Activated CD8-positive, alpha-beta memory T cell treated with anti-CD3 and anti-CD28 coated beads, Interleukin-2, amount 50 U/mL, for 1 hour (primary cell): ENCODE results near the gene ANXA3.

ENCODE experiments used
- DNase-seq: peaks from one replicate; pipeline ENCODE4 v3.0.0-alpha.2; 2020; ENCODE audit errors: extremely low read depth

ANXA3 gene

GRCh38 chr4:78611215-78611558 lies 59.6 kb downstream of the ANXA3 start:
- no peak for DNase-seq

- DNase-seq: no peak
These were observed 61.0 kb downstream of the ANXA3 start for GRCh38 chr4:78612398-78613178.

- DNase-seq: no peak
These were observed 62.2 kb downstream of the ANXA3 start for GRCh38 chr4:78613522-78614321.

- no peak for DNase-seq
These were observed 64.5 kb downstream of the ANXA3 start for GRCh38 chr4:78616046-78616498.

- DNase-seq: no peak
These were observed 66.9 kb downstream of the ANXA3 start for GRCh38 chr4:78618436-78618835.

- DNase-seq: no peak
These were observed 69.8 kb downstream of the ANXA3 start for GRCh38 chr4:78621395-78621794.

GRCh38 chr4:78622253-78622979 lies 70.8 kb downstream of the ANXA3 start:
- DNase-seq: no peak

- DNase-seq: no peak
These were observed 72.5 kb downstream of the ANXA3 start for GRCh38 chr4:78624048-78624447.

- no peak for DNase-seq
These were observed 73.5 kb downstream of the ANXA3 start for GRCh38 chr4:78625073-78625472.

- no peak for DNase-seq
These were observed 75.7 kb downstream of the ANXA3 start for GRCh38 chr4:78627046-78627965.

- no peak for DNase-seq
These were observed 76.6 kb downstream of the ANXA3 start for GRCh38 chr4:78627966-78628678.

GRCh38 chr4:78629991-78630541 lies 78.5 kb downstream of the ANXA3 start:
- DNase-seq: no peak

- DNase-seq: no peak
These were observed 79.0 kb downstream of the ANXA3 start for GRCh38 chr4:78630615-78631014.

GRCh38 chr4:78634011-78634664 lies 82.6 kb downstream of the ANXA3 start:
- no peak for DNase-seq

GRCh38 chr4:78638337-78639172 lies 87.0 kb downstream of the ANXA3 start:
- no peak for DNase-seq

- no peak for DNase-seq
These were observed 89.1 kb downstream of the ANXA3 start for GRCh38 chr4:78640714-78641113.

GRCh38 chr4:78642934-78643333 lies 91.4 kb downstream of the ANXA3 start:
- no peak for DNase-seq

GRCh38 chr4:78644063-78644691 lies 92.6 kb downstream of the ANXA3 start:
- no peak for DNase-seq
